Stomach (tissue), 4 donors: ENCODE measurements around the gene CELF4.

Experiments
- EP300 ChIP-seq: sonication (generic); formaldehyde crosslinking; IDR thresholded peaks from one replicate; pipeline ENCODE4 v1.6.1; 2017; ENCODE audit warnings: antibody characterized with exemption
- POLR2A ChIP-seq, 4 donors: fragments of 450-650 bp; IDR thresholded peaks; one replicate each; pipeline ENCODE4 v1.6.1; 2016; ENCODE audit warnings: antibody characterized with exemption in 4 of 4, control low read depth in 2 of 4, mild to moderate bottlenecking in 1 of 4, moderate library complexity in 1 of 4
- POLR2AphosphoS5 ChIP-seq, 3 donors: sonication (generic); formaldehyde crosslinking; IDR thresholded peaks; one replicate each; pipeline ENCODE4 v1.6.1; 2016; ENCODE audit warnings: antibody characterized with exemption in 3 of 3
- TF ChIP-seq, protein P1 (sequence below), 7 experiments: fragments of 450-650 bp in 4 of 7; fragments of 200-600 bp in 3 of 7; sonication (generic) in 3 of 7; IDR thresholded peaks; one replicate each; pipeline ENCODE4 v1.5.1; 2016 to 2019; ENCODE audit warnings: antibody characterized with exemption in 7 of 7, control low read depth in 2 of 7, mild to moderate bottlenecking in 1 of 7

DNA sequence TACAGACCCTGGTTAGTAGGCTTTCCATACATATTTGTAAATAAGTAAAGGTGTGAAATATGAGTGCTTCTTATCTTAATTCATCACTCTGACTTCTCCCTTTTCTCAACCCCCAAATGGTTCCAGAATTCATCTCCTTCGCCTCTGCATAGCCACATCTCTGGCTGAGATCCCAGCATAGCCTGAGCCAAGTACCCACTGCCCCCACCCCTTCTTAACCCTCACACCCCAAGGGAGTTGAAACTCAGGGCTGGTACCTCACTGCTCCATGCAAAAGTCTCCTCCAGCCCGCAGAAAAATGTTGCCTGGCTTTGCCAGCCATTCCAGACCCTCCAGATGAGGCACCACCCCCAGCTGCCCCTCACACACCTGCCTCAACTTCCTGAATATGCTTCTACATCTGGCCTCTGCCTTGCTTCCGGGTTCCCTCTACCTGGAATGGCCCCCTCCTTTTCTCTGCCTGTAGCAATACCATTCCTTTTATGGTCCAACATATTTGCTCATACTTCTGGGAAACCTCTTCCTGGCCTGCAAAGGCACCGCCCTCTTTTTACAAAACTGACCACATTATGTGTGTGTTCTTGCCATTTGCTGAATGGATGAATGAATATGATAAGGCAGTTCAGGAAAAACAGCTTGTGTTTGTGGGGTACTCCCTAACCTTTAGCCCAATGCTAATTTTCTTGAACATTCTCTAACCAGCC lies 112.8 kb downstream of the CELF4 start:
- TF ChIP-seq, protein P1, sequence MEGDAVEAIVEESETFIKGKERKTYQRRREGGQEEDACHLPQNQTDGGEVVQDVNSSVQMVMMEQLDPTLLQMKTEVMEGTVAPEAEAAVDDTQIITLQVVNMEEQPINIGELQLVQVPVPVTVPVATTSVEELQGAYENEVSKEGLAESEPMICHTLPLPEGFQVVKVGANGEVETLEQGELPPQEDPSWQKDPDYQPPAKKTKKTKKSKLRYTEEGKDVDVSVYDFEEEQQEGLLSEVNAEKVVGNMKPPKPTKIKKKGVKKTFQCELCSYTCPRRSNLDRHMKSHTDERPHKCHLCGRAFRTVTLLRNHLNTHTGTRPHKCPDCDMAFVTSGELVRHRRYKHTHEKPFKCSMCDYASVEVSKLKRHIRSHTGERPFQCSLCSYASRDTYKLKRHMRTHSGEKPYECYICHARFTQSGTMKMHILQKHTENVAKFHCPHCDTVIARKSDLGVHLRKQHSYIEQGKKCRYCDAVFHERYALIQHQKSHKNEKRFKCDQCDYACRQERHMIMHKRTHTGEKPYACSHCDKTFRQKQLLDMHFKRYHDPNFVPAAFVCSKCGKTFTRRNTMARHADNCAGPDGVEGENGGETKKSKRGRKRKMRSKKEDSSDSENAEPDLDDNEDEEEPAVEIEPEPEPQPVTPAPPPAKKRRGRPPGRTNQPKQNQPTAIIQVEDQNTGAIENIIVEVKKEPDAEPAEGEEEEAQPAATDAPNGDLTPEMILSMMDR (IDR thresholded peaks at IDR 0.05): no peak
- no peak for TF ChIP-seq POLR2AphosphoS5 (IDR thresholded peaks at IDR 0.05)
- no peak for TF ChIP-seq POLR2A (IDR thresholded peaks at IDR 0.05)
- no peak for TF ChIP-seq EP300
